Measurements from ENCODE around the gene JUND.

The JUND gene

DNA sequence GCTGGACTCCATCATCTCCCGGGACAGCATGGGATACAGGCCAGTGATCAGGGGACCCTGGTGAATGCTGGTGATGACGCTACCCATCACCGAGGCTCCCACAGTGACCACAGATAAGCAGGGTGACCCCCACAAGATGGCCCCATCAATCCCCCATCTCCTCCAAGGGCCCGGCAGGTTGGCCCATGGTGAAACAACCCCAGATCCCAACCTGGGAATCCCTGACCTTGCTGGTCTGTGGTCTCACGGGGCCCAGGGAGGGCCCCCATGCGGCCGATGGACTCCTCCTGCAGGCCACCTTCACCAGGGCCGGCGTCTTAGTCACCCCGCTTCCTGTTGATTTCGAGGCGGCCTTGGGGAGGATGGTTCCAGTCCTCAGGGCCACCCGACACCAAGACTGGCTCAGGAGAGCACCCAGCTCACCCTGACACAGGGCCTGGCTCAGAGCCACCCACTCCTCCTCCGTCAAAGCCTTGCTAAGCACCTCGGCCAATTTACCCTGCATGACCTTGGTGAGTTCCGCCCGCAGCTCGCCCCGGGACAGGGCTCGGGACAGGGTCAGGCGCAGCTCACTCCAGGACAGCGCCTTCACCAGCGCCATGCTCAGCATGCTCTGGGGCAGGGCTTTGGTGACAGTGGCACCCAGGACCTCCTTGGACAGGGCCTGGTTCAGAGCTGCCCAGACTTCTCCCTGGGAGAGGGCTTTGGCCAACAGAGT lies 17.1 kb downstream of the JUND start:
- CTCF ChIA-PET, result interaction anchor here (5.1 to 5.3 kb wide), 2 partner anchors 12 to 14 kb away, joined by 24 to 42 read pairs; no protein-coding TSS in a partner anchor
- DNase-seq (ENCODE audit: extremely low spot score), result no peak
- TF ChIP-seq, protein P1, sequence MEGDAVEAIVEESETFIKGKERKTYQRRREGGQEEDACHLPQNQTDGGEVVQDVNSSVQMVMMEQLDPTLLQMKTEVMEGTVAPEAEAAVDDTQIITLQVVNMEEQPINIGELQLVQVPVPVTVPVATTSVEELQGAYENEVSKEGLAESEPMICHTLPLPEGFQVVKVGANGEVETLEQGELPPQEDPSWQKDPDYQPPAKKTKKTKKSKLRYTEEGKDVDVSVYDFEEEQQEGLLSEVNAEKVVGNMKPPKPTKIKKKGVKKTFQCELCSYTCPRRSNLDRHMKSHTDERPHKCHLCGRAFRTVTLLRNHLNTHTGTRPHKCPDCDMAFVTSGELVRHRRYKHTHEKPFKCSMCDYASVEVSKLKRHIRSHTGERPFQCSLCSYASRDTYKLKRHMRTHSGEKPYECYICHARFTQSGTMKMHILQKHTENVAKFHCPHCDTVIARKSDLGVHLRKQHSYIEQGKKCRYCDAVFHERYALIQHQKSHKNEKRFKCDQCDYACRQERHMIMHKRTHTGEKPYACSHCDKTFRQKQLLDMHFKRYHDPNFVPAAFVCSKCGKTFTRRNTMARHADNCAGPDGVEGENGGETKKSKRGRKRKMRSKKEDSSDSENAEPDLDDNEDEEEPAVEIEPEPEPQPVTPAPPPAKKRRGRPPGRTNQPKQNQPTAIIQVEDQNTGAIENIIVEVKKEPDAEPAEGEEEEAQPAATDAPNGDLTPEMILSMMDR (IDR thresholded peaks at IDR 0.05; ENCODE audit: control extremely low read depth, extremely low read depth, low read depth, missing control alignments), result no peak
- POLR2A ChIA-PET, result interaction anchor here (1.0 to 1.8 kb wide), 2 partner anchors 11 to 17 kb away, joined by 4 to 5 read pairs; partner anchors contain the start of gene JUND

DNA sequence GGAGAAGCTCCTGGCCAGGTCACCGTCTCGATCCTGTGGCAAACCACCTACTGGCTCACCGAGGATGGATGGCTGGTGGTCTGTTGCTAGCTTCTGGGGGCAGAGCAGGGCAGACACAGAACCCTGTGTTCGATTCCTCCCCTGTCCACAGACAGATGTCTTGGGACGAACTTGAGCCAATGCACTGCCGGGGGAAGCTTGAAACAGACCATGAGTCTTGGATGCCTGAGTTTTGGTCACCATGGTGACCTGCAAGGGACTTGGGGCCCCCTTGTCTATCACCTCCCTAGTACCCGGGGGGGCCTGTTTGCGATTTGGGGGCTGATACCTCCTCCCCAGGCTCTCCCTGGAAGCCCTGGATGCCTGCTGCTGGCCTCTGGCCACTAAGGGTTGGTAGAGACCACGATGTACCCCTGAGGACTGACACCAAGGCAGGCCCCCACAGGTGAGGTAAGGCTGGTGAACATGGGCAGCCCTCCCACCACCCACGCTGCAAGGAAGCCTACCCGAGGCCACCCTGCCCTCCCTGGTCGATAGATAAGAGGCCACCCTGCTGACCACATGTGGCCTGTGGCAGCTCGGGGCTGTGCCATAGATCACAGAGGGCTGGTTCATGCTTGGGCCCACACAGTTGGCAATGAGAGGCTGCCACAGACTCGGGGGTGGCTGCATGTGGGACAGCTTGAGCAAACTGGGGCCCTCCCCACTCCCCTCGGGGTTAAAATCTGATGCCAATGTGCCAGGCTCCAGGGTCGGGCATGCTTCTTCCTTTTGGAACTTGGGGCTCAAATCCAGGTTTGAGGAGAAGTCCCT lies 17.9 kb downstream of the JUND start:
- TF ChIP-seq, protein P1 (IDR thresholded peaks at IDR 0.05; ENCODE audit: control extremely low read depth, extremely low read depth, low read depth, missing control alignments), result no peak
- no peak for DNase-seq (ENCODE audit: extremely low spot score)
- CTCF ChIA-PET, result interaction anchor here (0.7 to 5.3 kb wide), 5 partner anchors 12 to 71 kb away, joined by 3 to 42 read pairs (median 3); partner anchors contain the start of gene MPV17L2
- POLR2A ChIA-PET, result interaction anchor here (0.6 to 1.8 kb wide), 4 partner anchors 9 to 80 kb away, joined by 3 to 6 read pairs (median 6); partner anchors contain the start of gene JUND

DNA sequence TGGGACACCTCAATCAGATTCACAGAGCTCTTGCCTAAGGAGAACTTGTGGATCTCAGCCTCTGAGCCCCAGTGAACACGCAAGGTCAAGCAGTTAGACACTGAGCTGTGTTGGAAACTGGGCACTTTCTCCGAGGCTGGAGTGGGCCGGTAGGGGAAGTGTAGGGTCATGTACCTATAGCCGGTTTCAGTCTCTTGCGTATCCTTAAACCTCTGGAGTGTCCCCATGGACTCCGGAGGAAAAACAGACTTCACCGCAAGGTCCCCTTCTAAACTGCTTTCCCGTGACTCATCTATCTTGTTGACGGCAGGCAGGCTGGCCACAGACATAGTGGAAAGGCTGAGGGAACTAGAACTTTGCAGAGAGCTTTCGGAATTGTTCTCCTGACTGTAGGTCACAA lies 18.5 kb downstream of the JUND start:
- DNase-seq (ENCODE audit: extremely low spot score), result no peak
- TF ChIP-seq, protein P1 (IDR thresholded peaks at IDR 0.05; ENCODE audit: control extremely low read depth, extremely low read depth, low read depth, missing control alignments), result no peak
- POLR2A ChIA-PET, result interaction anchor here (1.8 kb wide), 1 partner anchor 19 kb away, joined by 6 read pairs; the partner anchor contains the start of gene JUND
- CTCF ChIA-PET, result interaction anchor here (0.7 to 5.3 kb wide), 5 partner anchors 11 to 70 kb away, joined by 3 to 42 read pairs (median 3); partner anchors contain the start of gene MPV17L2

DNA sequence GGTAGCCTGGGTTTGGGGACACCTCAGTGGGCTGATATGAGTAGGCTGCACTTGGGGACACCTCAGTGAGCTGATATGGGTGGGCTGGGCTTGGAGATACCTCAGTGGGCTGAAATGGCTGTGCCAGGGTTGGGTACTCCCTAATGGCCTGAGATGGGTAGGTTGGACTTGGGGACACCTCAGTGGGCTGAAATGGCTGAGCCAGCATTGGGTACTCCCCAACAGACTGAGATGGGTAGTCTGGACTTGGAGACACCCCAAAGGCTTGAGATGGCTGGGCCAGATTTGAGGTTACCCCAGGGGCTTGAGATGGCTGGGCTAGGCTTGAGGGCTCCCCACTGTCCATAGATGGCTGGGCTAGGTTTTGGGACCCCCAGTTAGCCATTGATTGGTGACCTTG lies 19.3 kb downstream of the JUND start:
- POLR2A ChIA-PET, result interaction anchor here (1.8 kb wide), 1 partner anchor 20 kb away, joined by 6 read pairs; the partner anchor contains the start of gene JUND
- DNase-seq (ENCODE audit: extremely low spot score), result no peak
- TF ChIP-seq, protein P1 (IDR thresholded peaks at IDR 0.05; ENCODE audit: control extremely low read depth, extremely low read depth, low read depth, missing control alignments), result no peak
- CTCF ChIA-PET, result interaction anchor here (1.1 to 5.3 kb wide), 5 partner anchors 10 to 189 kb away, joined by 3 to 42 read pairs (median 3); partner anchors contain the start of genes MPV17L2 and RAB3A

DNA sequence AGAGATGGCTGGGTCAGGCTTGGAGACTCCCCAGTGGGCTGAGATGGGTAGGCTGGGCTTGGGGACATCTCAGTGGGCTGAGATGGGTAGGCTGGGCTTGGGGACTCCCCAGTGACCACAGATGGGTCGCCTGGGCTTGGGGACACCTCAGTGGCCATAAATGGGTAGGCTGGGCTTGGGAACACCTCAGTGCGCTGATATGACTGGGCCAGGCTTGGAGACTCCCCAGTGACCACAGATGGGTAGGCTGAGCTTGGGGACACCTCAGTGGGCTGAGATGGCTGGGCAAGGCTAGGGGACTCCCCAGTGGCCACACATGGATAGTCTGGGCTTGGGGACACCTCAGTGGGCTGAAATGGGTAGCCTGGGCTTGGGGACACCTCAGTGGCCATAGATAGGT lies 19.9 kb downstream of the JUND start:
- CTCF ChIA-PET, result interaction anchor here (0.6 to 5.3 kb wide), 12 partner anchors 10 to 190 kb away, joined by 3 to 42 read pairs (median 4); partner anchors contain the start of gene RAB3A
- POLR2A ChIA-PET, result interaction anchor here (0.7 to 1.8 kb wide), 4 partner anchors 18 to 44 kb away, joined by 3 to 7 read pairs (median 4); partner anchors contain the start of gene JUND
- TF ChIP-seq, protein P1 (IDR thresholded peaks at IDR 0.05; ENCODE audit: control extremely low read depth, extremely low read depth, low read depth, missing control alignments), result no peak
- DNase-seq (ENCODE audit: extremely low spot score), result no peak

DNA sequence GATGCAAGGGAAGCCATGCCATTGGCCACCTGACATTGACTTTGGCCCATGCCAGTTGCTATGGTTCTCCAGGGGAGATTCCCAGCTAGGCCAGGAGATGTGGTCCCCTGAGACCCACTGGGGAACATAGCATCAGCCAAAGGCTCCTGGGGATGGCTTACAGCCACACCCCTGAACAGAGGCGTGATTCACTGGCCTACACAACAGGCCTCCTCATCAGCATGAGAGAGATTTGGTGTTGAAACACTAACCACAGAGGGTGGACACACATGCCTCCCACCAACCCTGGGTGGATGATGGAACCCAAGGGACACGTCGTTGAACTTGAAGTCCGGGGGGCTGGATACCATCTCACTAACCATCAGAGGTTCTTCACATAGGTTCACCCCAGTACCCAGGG lies 21.5 kb downstream of the JUND start:
- TF ChIP-seq, protein P1 (IDR thresholded peaks at IDR 0.05; ENCODE audit: control extremely low read depth, extremely low read depth, low read depth, missing control alignments), result no peak
- ChIA-PET POLR2A (interaction anchor here (1.8 kb wide), 1 partner anchor 21 kb away, joined by 7 read pairs; the partner anchor contains the start of gene JUND), CTCF (interaction anchor here (0.8 to 5.3 kb wide), 5 partner anchors 8 to 69 kb away, joined by 3 to 42 read pairs (median 5); no protein-coding TSS in a partner anchor)
- no peak for DNase-seq (ENCODE audit: extremely low spot score)
